ENCODE results near the gene CAPN5.

Gene CAPN5

GRCh38 chr11:77111277-77111676 lies 44.5 kb downstream of the CAPN5 start:
- Histone ChIP-seq H3K18ac (ENCODE audit: low read length) (no peak overlapping the region), H3K4me1 (ENCODE audit: control insufficient read depth in 1 of 2, insufficient read depth in 2 of 2, low read length in 2 of 2) (no peaks in the 10 kb centered on the region), H4K8ac (ENCODE audit: low read depth, low read length) (no peak overlapping the region), H2BK12ac (ENCODE audit: low read length) (no peak overlapping the region), H3K27me3 (ENCODE audit: insufficient read depth, low read length) (no peaks in the 10 kb centered on the region), H3K79me1 (ENCODE audit: low read length) (no peaks in the 10 kb centered on the region), H2AK5ac (ENCODE audit: low read length) (no peak overlapping the region), H3K23ac (ENCODE audit: low read length) (no peak overlapping the region), H3K9ac (ENCODE audit: low read length) (no peak overlapping the region), H4K91ac (ENCODE audit: low read depth, low read length) (no peak overlapping the region), H3K36me3 (ENCODE audit: control insufficient read depth in 1 of 2, insufficient read depth in 2 of 2, low read length in 2 of 2) (no peaks in the 10 kb centered on the region), H3K4ac (ENCODE audit: low read depth, low read length) (no peak overlapping the region), H3K27ac (ENCODE audit: low read depth, low read length) (no peak overlapping the region), H3K14ac (ENCODE audit: low read length) (no peak overlapping the region), H3K4me2 (ENCODE audit: low read length) (no peak overlapping the region), H4K12ac (ENCODE audit: low read depth, low read length) (no peak overlapping the region), H2BK5ac (ENCODE audit: low read depth, low read length, poor library complexity) (no peak overlapping the region), H2BK120ac (ENCODE audit: insufficient read depth, low read length, poor library complexity) (no peak overlapping the region), H3K9me3 (ENCODE audit: insufficient read depth, low read depth, low read length) (peaks cover 2% of the 10 kb centered on the region), H2AFZ (ENCODE audit: insufficient read depth, low read length, poor library complexity) (no peak overlapping the region), H3K4me3 (ENCODE audit: low read depth, low read length) (no peak overlapping the region), H3K79me2 (ENCODE audit: control insufficient read depth, insufficient read depth, low read length, poor library complexity) (no peaks in the 10 kb centered on the region)
- DNase-seq, result no peak
- no CpG with 5 or more reads among the region's 3 CpGs for WGBS (ENCODE audit: extremely low coverage, insufficient coverage, insufficient read length)

DNA sequence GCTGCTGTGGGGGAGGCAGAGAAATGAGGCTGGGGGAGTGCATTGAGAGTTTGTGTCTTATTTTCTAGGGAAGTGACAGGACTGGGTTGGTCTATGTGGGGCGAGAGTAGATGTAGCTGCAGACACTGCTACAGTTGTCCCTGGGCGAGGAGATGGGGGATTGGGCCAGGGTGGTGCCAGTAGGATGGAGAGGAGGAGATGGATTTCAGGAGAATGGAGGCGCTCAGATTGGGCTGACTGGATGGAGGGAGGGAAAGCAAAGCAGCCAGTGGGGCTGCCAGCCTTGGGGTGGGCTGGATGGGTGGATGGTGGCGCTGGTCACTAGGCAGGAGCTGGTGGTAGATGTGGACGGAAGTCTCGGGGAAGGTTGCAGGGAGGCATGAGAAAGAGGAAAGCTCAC lies 45.2 kb downstream of the CAPN5 start:
- H2BK120ac ChIP-seq (ENCODE audit: insufficient read depth, low read length, poor library complexity), result no peak overlapping the region
- H3K4me2 ChIP-seq (ENCODE audit: low read length), result no peak overlapping the region
- H2BK12ac ChIP-seq (ENCODE audit: low read length), result no peak overlapping the region
- H4K91ac ChIP-seq (ENCODE audit: low read depth, low read length), result no peak overlapping the region
- no peak overlapping the region for H3K14ac ChIP-seq (ENCODE audit: low read length)
- no peak overlapping the region for H2AFZ ChIP-seq (ENCODE audit: insufficient read depth, low read length, poor library complexity)
- DNase-seq, result no peak
- peaks cover 2% of the 10 kb centered on the region for H3K9me3 ChIP-seq (ENCODE audit: insufficient read depth, low read depth, low read length)
- no peak overlapping the region for H2AK5ac ChIP-seq (ENCODE audit: low read length)
- no peak overlapping the region for H3K27ac ChIP-seq (ENCODE audit: low read depth, low read length)
- H3K79me2 ChIP-seq (ENCODE audit: control insufficient read depth, insufficient read depth, low read length, poor library complexity), result no peaks in the 10 kb centered on the region
- no peak overlapping the region for H3K4ac ChIP-seq (ENCODE audit: low read depth, low read length)
- H3K4me1 ChIP-seq (ENCODE audit: control insufficient read depth in 1 of 2, insufficient read depth in 2 of 2, low read length in 2 of 2), result no peaks in the 10 kb centered on the region
- no peaks in the 10 kb centered on the region for H3K27me3 ChIP-seq (ENCODE audit: insufficient read depth, low read length)
- no CpG with 5 or more reads among the region's 6 CpGs for WGBS (ENCODE audit: extremely low coverage, insufficient coverage, insufficient read length)
- H3K18ac ChIP-seq (ENCODE audit: low read length), result no peak overlapping the region
- H3K36me3 ChIP-seq (ENCODE audit: control insufficient read depth in 1 of 2, insufficient read depth in 2 of 2, low read length in 2 of 2), result no peaks in the 10 kb centered on the region
- no peak overlapping the region for H4K8ac ChIP-seq (ENCODE audit: low read depth, low read length)
- no peak overlapping the region for H3K4me3 ChIP-seq (ENCODE audit: low read depth, low read length)
- H3K23ac ChIP-seq (ENCODE audit: low read length), result no peak overlapping the region
- no peak overlapping the region for H3K9ac ChIP-seq (ENCODE audit: low read length)
- no peak overlapping the region for H4K12ac ChIP-seq (ENCODE audit: low read depth, low read length)
- H3K79me1 ChIP-seq (ENCODE audit: low read length), result no peaks in the 10 kb centered on the region
- no peak overlapping the region for H2BK5ac ChIP-seq (ENCODE audit: low read depth, low read length, poor library complexity)

- H3K4ac ChIP-seq (ENCODE audit: low read depth, low read length), result no peak overlapping the region
- WGBS (ENCODE audit: extremely low coverage, insufficient coverage, insufficient read length), result no CpG with 5 or more reads among the region's 20 CpGs
- H2BK12ac ChIP-seq (ENCODE audit: low read length), result no peak overlapping the region
- H2BK5ac ChIP-seq (ENCODE audit: low read depth, low read length, poor library complexity), result no peak overlapping the region
- H3K36me3 ChIP-seq (ENCODE audit: control insufficient read depth in 1 of 2, insufficient read depth in 2 of 2, low read length in 2 of 2), result no peaks in the 10 kb centered on the region
- H2BK120ac ChIP-seq (ENCODE audit: insufficient read depth, low read length, poor library complexity), result no peak overlapping the region
- no peak overlapping the region for H3K27ac ChIP-seq (ENCODE audit: low read depth, low read length)
- no peak for DNase-seq
- no peak overlapping the region for H2AK5ac ChIP-seq (ENCODE audit: low read length)
- no peaks in the 10 kb centered on the region for H3K79me1 ChIP-seq (ENCODE audit: low read length)
- H3K4me1 ChIP-seq (ENCODE audit: control insufficient read depth in 1 of 2, insufficient read depth in 2 of 2, low read length in 2 of 2), result no peaks in the 10 kb centered on the region
- H3K4me3 ChIP-seq (ENCODE audit: low read depth, low read length), result no peak overlapping the region
- no peak overlapping the region for H3K9ac ChIP-seq (ENCODE audit: low read length)
- no peak overlapping the region for H4K8ac ChIP-seq (ENCODE audit: low read depth, low read length)
- no peaks in the 10 kb centered on the region for H3K27me3 ChIP-seq (ENCODE audit: insufficient read depth, low read length)
- no peak overlapping the region for H4K91ac ChIP-seq (ENCODE audit: low read depth, low read length)
- no peak overlapping the region for H4K12ac ChIP-seq (ENCODE audit: low read depth, low read length)
- H3K18ac ChIP-seq (ENCODE audit: low read length), result no peak overlapping the region
- H3K14ac ChIP-seq (ENCODE audit: low read length), result no peak overlapping the region
- no peak overlapping the region for H3K23ac ChIP-seq (ENCODE audit: low read length)
- no peaks in the 10 kb centered on the region for H3K79me2 ChIP-seq (ENCODE audit: control insufficient read depth, insufficient read depth, low read length, poor library complexity)
- peaks cover 2% of the 10 kb centered on the region for H3K9me3 ChIP-seq (ENCODE audit: insufficient read depth, low read depth, low read length)
- H2AFZ ChIP-seq (ENCODE audit: insufficient read depth, low read length, poor library complexity), result no peak overlapping the region
- no peak overlapping the region for H3K4me2 ChIP-seq (ENCODE audit: low read length)
Measured at GRCh38 chr11:77112641-77113381, 46.0 kb downstream of the CAPN5 start.

DNA sequence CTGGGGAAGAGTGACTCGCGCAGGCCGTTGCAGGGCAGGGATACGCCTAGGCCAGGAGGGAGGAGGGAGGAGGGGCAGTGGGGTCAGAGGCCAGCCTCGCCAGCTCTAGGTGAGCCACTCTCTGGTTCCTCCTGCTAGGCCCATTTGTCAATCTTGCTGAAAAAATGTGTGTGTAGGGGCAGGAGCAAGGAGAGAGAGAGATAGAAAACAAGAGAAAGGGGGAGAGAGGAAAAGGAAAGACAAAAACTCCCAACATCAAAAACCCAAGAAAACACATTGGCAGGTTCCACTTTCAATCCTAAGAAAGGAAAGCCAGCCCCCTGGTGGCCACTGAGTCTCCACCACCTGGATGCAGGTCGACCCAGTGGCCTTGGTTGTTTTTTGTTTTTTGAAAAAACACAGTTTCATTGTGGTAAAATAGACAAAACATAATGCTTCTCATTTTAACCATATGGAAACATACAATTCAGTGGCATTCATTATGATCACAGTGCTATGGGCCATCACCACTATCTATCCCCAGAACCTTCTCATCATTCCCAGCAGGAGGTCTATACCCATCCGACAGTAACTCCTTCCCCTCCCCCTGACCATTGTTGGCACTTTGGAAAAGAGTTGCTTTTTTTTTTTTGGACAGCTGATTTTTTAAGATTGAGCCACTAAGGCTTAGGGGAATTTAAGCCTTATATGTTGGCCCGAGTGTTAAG lies 46.8 kb downstream of the CAPN5 start:
- DNase-seq, result peak in 1 of 2 donors; percentile 59
- WGBS (ENCODE audit: extremely low coverage, insufficient coverage, insufficient read length), result no CpG with 5 or more reads among the region's 8 CpGs
- Histone ChIP-seq H2AFZ (ENCODE audit: insufficient read depth, low read length, poor library complexity) (no peak overlapping the region), H4K8ac (ENCODE audit: low read depth, low read length) (no peak overlapping the region), H4K12ac (ENCODE audit: low read depth, low read length) (no peak overlapping the region), H3K36me3 (ENCODE audit: control insufficient read depth in 1 of 2, insufficient read depth in 2 of 2, low read length in 2 of 2) (no peaks in the 10 kb centered on the region), H2BK12ac (ENCODE audit: low read length) (no peak overlapping the region), H3K4me2 (ENCODE audit: low read length) (no peak overlapping the region), H2BK5ac (ENCODE audit: low read depth, low read length, poor library complexity) (no peak overlapping the region), H3K9ac (ENCODE audit: low read length) (no peak overlapping the region), H3K9me3 (ENCODE audit: insufficient read depth, low read depth, low read length) (peaks cover 2% of the 10 kb centered on the region), H3K27me3 (ENCODE audit: insufficient read depth, low read length) (no peaks in the 10 kb centered on the region), H3K18ac (ENCODE audit: low read length) (no peak overlapping the region), H3K4ac (ENCODE audit: low read depth, low read length) (no peak overlapping the region), H3K4me1 (ENCODE audit: control insufficient read depth in 1 of 2, insufficient read depth in 2 of 2, low read length in 2 of 2) (no peaks in the 10 kb centered on the region), H3K79me1 (ENCODE audit: low read length) (no peaks in the 10 kb centered on the region), H2AK5ac (ENCODE audit: low read length) (no peak overlapping the region), H3K14ac (ENCODE audit: low read length) (no peak overlapping the region), H3K27ac (ENCODE audit: low read depth, low read length) (no peak overlapping the region), H2BK120ac (ENCODE audit: insufficient read depth, low read length, poor library complexity) (no peak overlapping the region), H4K91ac (ENCODE audit: low read depth, low read length) (no peak overlapping the region), H3K4me3 (ENCODE audit: low read depth, low read length) (no peak overlapping the region), H3K23ac (ENCODE audit: low read length) (no peak overlapping the region), H3K79me2 (ENCODE audit: control insufficient read depth, insufficient read depth, low read length, poor library complexity) (no peaks in the 10 kb centered on the region)
